C4-2B (cell line): Measurements from ENCODE around the gene TAS2R19.
"Not testable (repeated sequence)": the region's sequence is repeated elsewhere in the genome, so short reads cannot be mapped to it uniquely, and the experiment has no call there.

Experiments used
- CTCF ChIP-seq: fragments of 450-650 bp; conservative IDR thresholded peaks from 2 replicates; pipeline ENCODE4 v1.5.1; 2017; ENCODE audit warnings: mild to moderate bottlenecking
- ZFX ChIP-seq: fragments of 450-650 bp; IDR thresholded peaks from 2 replicates; pipeline ENCODE4 v1.6.1; 2017

GRCh38 chr12:11033959-11034358 is 11.5 kb upstream of the TAS2R19 start:
- TF ChIP-seq CTCF, ZFX: not testable (repeated sequence)
